ENCODE data around the gene TBK1. TPM values are rescaled to one million over a fixed set of nuclear protein-coding genes. Genes with fewer than 3 reads are reported as not detected.

Gene TBK1
- total and polyA plus RNA-seq, 2 of the 13 experiments (the other 11 are each of a cell fraction or from before 2014, with no cell fraction given) = 10.3 to 25.2 TPM

Other genes starting within 250 kb of the TBK1 start
- 6.6 and 6.8 TPM in 2 replicates for gene KICS2, start 229.8 kb upstream of the TBK1 start, total RNA-seq (2016; rRNA removed; fragmentation: Illumina TruSeq; extraction: Trizol)
- 3.3 and 3.5 TPM in 2 replicates for gene KICS2, start 229.8 kb upstream of the TBK1 start, polyA plus RNA-seq (2011; rRNA removed)
- not detected in 2 replicates for gene C12orf56, start 61.4 kb upstream of the TBK1 start, total RNA-seq (2016; rRNA removed; fragmentation: Illumina TruSeq; extraction: Trizol)
- 0.07 TPM in 1 of 2 replicates, not detected in the other for gene C12orf56, start 61.4 kb upstream of the TBK1 start, polyA plus RNA-seq (2011; rRNA removed)
- gene XPOT, start 47.7 kb upstream of the TBK1 start, total RNA-seq (2016; rRNA removed; fragmentation: Illumina TruSeq; extraction: Trizol) = 102 and 136 TPM in 2 replicates
- gene XPOT, start 47.7 kb upstream of the TBK1 start, polyA plus RNA-seq (2011; rRNA removed) = 91.8 and 93.8 TPM in 2 replicates
- gene RASSF3, start 158.4 kb downstream of the TBK1 start, total RNA-seq (2016; rRNA removed; fragmentation: Illumina TruSeq; extraction: Trizol) = 16.0 and 21.3 TPM in 2 replicates
- 15.4 and 15.5 TPM in 2 replicates for gene RASSF3, start 158.4 kb downstream of the TBK1 start, polyA plus RNA-seq (2011; rRNA removed)